ENCODE measurements around the gene MED15.

MED15 gene

GRCh38 chr22:20571078-20571503 is 63.7 kb downstream of the MED15 start:
- no peak for DNase-seq

- DNase-seq: no peak
Measured at GRCh38 chr22:20571531-20572007, 64.2 kb downstream of the MED15 start.

DNA sequence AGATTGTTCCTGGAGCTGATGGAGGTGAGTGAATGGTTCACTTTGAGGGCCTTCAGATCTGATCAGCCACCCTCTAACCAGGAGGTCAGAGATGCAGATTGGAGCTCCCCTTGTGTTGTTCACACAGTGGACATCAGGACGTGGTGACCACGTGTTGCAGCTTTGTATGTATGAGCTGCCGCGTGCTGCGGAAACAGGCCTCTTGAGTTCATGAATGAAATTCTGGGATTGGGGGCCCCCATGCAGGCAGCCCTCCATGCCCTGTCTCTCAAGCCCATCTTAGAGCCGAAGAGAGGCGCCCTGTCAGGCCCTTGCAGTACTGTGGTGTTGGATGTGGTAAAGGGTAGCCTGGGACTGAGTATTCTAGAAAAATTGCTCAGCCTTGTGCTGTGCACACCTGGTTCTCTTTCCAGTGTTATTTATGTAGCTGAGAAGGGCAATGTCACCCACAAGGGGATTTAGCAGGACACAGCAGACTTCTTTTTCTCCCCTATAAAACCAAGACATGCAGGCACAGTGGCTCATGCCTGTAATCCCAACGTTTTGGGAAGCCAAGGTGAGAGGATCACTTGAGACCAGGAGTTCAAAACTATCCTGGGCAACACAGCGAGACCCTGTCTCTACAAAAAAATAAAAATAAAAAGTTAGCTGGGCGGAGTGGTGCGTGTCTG is 64.9 kb downstream of the MED15 start:
- no peak for DNase-seq

GRCh38 chr22:20573176-20573832 is 65.9 kb downstream of the MED15 start:
- no peak for DNase-seq

DNA sequence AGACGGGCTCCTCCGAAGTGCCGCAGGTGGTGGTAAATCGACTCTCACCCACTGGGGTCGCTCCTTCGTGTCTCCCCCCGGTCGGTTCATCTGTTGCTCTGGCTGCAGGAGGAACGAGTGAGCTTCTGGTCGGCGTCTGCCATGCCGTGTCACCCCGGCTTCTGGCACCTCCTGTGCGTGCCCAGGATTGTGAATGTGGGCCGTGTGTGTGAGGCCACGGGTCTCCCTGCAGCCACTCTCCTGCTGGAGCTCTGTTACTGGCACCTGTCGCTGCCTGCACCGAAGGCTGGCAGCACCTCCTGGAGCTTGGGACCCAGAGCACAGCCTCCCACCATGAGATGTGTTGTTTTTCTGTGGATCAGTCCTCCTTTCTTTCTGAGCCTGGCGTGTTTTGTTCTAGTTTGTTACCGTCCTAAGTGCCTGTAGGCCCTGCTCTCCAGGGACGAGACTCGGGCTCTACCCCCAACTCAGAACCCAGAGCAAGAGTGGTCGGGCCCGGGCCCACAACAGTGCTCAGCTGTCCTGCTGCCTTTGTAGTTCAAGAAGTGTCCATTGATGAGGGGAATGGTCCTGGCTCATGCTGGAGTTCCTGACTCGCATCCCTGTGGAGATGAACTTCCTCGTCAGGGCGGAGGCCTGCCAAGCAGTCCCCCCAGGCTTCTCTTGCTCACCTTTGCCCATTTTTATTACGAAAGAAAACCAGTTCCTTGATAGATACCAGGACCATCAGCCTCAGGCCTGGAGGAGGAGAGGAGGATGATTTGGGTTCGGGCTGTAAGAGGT is 66.6 kb downstream of the MED15 start:
- DNase-seq: no peak

GRCh38 chr22:20574920-20575353 is 67.5 kb downstream of the MED15 start:
- no peak for DNase-seq

DNA sequence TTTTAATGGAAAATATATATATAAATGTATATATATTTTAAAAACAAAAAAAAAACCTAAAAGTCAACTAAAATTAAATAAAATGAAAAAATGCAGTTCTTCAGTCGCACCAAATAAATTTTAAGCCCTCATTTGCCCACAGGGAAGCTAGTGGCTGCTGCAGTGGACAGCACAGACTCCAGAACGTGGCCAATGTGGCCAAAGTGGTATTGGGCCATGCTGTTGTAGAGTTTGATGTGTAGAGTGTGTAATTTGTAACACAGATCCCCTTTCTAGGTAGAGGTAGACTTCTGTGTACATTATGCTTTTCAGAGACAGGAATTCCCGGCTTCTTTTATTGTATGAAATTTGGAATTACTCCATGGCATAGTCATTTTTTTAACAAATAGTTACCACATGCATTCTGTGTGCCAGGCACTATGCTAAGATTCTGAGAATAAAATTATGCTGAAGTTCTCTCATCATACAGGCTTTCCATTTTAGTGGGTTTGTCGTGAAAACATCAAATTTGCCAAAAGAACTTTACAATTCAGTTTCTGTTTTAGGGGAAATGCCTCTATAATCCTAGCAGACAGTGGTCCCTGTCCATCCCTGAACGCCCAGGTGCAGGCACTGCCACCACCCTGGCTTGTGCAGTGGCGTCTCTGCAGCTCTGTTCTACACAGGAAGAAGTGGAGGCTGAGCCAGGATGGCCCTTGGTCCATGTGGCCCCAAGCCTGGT is 68.5 kb downstream of the MED15 start:
- DNase-seq: no peak

- DNase-seq: no peak
Measured at GRCh38 chr22:20576445-20576816, 69.0 kb downstream of the MED15 start.

DNA sequence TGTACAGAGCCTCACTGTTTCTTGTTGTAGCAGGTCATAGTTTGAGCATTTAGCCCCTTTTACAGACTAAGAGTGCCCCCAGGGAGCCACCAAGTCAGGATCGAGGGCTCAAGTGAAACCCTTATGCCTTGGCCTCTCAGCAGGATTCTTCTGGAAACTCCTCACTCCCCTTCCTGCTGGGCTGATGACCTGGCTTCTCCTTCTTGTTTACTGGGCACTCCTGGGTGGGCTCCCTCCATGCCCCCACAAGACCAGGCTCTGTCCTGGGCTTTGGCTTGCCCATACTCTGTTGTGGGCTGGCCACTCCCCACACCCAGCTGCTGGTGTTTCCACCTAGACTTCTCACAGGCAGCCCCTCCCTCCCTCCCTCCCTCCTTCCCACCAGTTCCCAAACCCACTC is 69.6 kb downstream of the MED15 start:
- no peak for DNase-seq

- DNase-seq: no peak
Measured at GRCh38 chr22:20577549-20577975, 70.2 kb downstream of the MED15 start.

GRCh38 chr22:20578192-20578591 is 70.8 kb downstream of the MED15 start:
- no peak for DNase-seq

DNA sequence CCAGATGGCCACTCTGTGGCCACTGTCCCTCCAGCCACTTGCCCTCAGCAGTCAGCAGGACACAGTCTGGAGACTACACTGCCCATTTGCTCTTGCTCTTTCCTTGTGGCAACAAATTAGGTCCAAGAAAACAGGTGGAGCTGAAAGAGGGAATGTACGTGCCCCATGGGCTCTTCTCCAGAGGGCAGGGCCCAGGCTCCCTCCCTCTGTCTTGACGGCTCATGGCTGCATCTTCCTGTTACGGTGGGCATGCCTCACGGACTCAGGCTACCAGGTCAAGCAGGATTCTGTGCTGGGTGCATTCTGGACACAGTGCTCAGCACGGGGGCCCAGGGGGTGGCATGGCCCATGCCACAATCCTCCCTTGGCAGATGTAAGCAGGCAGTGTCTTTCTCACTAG is 71.3 kb downstream of the MED15 start:
- DNase-seq: no peak

DNA sequence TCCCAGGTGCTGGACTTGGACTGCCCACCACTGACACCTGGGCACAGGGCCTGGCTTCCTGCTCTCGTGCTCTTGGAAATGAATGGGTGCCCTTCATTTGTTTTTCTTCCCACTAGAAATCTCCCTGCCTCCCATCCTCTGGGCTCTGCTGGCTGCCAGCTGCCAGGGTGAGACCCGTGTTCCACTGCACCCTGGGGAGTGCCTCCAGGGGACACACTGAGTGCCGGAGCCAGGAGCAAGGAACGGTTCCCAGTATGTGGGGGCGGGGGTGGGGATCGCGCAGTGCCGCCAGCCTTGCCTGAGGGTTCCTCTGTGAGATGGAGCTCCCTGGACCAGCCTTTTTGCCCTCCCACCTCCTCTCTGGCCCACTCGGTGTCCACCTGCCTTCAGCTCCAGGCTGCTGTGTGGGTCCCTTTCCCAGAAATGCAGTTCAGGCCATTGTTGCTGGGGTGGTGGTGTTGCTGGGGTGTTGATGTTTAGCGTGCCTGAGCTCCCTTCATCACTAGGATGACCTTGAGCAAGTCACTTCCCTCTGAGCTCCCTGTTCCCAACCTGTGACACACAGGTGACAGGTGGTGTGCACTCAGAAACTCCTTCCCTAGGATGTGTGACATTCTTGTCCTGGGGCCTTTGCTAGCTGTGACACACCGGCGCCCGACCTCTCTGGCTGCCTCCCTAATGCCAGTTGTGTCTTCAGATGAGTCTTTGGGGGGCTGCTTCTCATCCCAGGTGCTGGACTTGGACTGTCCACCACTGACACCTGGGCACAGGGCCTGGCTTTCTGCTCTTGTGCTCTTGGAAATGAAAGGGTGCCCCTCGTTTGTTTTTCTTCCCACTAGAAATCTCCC is 72.1 kb downstream of the MED15 start:
- DNase-seq: no peak

GRCh38 chr22:20580179-20580578 is 72.8 kb downstream of the MED15 start:
- DNase-seq: no peak

DNA sequence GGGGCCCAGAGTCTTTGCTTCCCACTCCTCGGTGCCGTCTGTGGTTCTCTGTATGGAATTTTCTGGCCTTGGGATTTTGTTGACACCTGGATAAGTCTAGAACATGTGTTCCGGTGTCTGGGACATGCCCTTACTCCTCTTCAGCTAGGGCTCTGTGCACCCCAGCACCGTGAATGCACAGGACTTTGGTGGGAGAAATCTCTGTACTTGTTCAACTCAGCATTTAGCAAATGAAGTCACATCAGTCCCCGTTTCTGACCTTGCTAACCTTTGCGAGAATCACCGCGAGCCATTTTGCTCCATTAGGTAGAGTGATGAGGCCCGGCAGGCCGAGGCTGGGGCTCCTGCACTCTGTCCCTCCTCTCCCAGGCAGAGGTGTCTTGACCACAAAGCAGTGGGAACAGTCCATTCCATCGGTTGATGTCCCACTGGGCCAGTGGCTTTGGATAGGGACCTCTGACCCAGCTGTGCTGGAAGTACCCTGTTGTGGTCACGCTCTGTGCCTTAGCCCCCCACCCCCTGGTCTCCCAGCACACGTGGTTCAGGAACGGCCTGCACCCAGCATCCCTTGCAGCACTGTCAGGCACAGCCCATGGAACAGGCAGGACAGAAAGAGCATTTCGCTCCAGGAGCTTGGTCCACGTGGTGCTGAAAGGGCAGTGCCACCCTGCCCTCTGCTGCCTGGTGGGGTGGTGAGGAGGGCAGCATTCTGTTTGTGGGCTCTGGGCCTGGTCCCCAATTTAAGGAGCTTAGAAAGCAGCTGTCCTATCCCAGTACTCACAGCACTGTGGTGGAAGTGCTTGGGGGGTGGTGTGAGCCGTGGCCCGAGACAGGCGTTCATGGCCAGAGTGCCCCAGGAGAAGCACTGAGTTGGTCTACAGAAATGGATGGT is 73.4 kb downstream of the MED15 start:
- DNase-seq: no peak

GRCh38 chr22:20581503-20582170 is 74.2 kb downstream of the MED15 start:
- DNase-seq: no peak

DNA sequence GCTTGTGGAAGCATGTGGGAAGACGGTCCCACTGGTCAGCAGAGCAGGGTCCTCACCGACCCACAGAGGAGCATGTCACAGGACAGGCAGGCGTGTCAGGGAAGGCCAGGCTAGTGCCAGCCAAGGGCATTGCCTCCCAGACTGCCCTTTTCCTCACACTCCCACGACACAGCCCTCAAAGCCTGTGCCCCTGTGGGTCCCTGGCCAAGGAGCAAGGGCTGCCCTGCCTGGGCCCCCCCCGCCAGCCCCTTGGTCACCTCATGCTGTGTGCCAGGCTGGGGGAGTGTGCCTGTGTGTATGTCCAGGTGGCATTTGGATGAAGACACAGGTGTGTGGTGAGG is 74.7 kb downstream of the MED15 start:
- DNase-seq: no peak

GRCh38 chr22:20582520-20583361 is 75.3 kb downstream of the MED15 start:
- no peak for DNase-seq

DNA sequence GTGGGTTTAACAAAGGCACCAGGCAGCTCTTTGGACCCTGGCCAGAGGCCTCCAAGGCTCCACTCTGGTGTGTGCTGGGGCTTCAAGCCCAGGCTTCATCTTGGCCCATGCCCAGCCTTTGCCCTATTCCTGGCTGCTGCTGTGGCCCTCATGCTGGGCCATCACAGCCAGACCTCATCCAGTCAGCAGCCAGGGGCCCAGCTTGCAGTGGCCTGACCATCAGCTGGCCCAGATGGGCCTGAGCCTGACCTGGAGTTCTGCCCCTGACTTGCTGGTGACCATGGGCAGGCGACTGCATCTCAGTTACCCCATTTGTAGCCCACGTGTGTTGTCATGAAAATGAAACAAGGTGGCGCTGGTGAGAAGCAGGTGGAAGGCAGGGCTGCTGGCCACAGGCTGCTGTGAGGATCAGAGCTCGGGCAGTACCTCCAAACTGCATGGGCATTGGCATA is 76.1 kb downstream of the MED15 start:
- DNase-seq: no peak

Measured in right kidney (tissue), 1 donor.